ENCODE results near the gene ZNF423.

ZNF423 gene

GRCh38 chr16:49754495-49755312 is 101.2 kb downstream of the ZNF423 start:
- DNase-seq (ENCODE audit: low read depth in 2 of 2) = no peak

GRCh38 chr16:49750341-49751000 is 105.4 kb downstream of the ZNF423 start:
- DNase-seq (ENCODE audit: low read depth in 2 of 2) = no peak

- DNase-seq (ENCODE audit: low read depth in 2 of 2) = no peak
Measured at GRCh38 chr16:49749816-49750215, 106.1 kb downstream of the ZNF423 start.

- no peak for DNase-seq (ENCODE audit: low read depth in 2 of 2)
Measured at GRCh38 chr16:49748322-49748721, 107.6 kb downstream of the ZNF423 start.

GRCh38 chr16:49747654-49748053 is 108.3 kb downstream of the ZNF423 start:
- no peak for DNase-seq (ENCODE audit: low read depth in 2 of 2)

- no peak for DNase-seq (ENCODE audit: low read depth in 2 of 2)
Measured at GRCh38 chr16:49746545-49746944, 109.4 kb downstream of the ZNF423 start.

- DNase-seq (ENCODE audit: low read depth in 2 of 2) = no peak
Measured at GRCh38 chr16:49745311-49745747, 110.6 kb downstream of the ZNF423 start.

GRCh38 chr16:49744244-49745220 is 111.4 kb downstream of the ZNF423 start:
- no peak for DNase-seq (ENCODE audit: low read depth in 2 of 2)

GRCh38 chr16:49743658-49744057 is 112.3 kb downstream of the ZNF423 start:
- no peak for DNase-seq (ENCODE audit: low read depth in 2 of 2)

GRCh38 chr16:49743203-49743464 is 112.8 kb downstream of the ZNF423 start:
- no peak for DNase-seq (ENCODE audit: low read depth in 2 of 2)

- DNase-seq (ENCODE audit: low read depth in 2 of 2) = no peak
Measured at GRCh38 chr16:49742428-49743202, 113.3 kb downstream of the ZNF423 start.

- DNase-seq (ENCODE audit: low read depth in 2 of 2) = no peak
Measured at GRCh38 chr16:49740256-49740655, 115.7 kb downstream of the ZNF423 start.

GRCh38 chr16:49739381-49739780 is 116.5 kb downstream of the ZNF423 start:
- DNase-seq (ENCODE audit: low read depth in 2 of 2) = no peak

GRCh38 chr16:49738832-49739231 is 117.1 kb downstream of the ZNF423 start:
- DNase-seq (ENCODE audit: low read depth in 2 of 2) = no peak

- no peak for DNase-seq (ENCODE audit: low read depth in 2 of 2)
Measured at GRCh38 chr16:49738001-49738400, 117.9 kb downstream of the ZNF423 start.

- no peak for DNase-seq (ENCODE audit: low read depth in 2 of 2)
Measured at GRCh38 chr16:49737541-49737940, 118.4 kb downstream of the ZNF423 start.

- DNase-seq (ENCODE audit: low read depth in 2 of 2) = no peak
Measured at GRCh38 chr16:49734331-49734730, 121.6 kb downstream of the ZNF423 start.

- no peak for DNase-seq (ENCODE audit: low read depth in 2 of 2)
Measured at GRCh38 chr16:49733313-49734009, 122.5 kb downstream of the ZNF423 start.

GRCh38 chr16:49731911-49732310 is 124.0 kb downstream of the ZNF423 start:
- DNase-seq (ENCODE audit: low read depth in 2 of 2) = no peak

GRCh38 chr16:49730772-49731171 is 125.1 kb downstream of the ZNF423 start:
- no peak for DNase-seq (ENCODE audit: low read depth in 2 of 2)

GRCh38 chr16:49727611-49728010 is 128.3 kb downstream of the ZNF423 start:
- DNase-seq (ENCODE audit: low read depth in 2 of 2) = no peak
